Sigmoid colon (tissue), 4 donors: ENCODE data around the gene NEDD8.

Experiments
- EP300 ChIP-seq, 4 donors: sonication (generic); formaldehyde crosslinking; IDR thresholded peaks; one replicate each; pipeline ENCODE4 v1.6.1; 2017; ENCODE audit warnings: antibody characterized with exemption in 4 of 4
- POLR2AphosphoS5 ChIP-seq, 4 donors: sonication (generic); formaldehyde crosslinking; IDR thresholded peaks; one replicate each; pipeline ENCODE4 v1.6.1; 2017; ENCODE audit warnings: antibody characterized with exemption in 4 of 4
- TF ChIP-seq, protein P1 (sequence below), 4 experiments: fragments of 450-650 bp in 3 of 4; fragments of 200-600 bp in 1 of 4; IDR thresholded peaks; one replicate each; pipeline ENCODE4 v1.5.1; 2016 to 2019; ENCODE audit warnings: antibody characterized with exemption in 4 of 4, mild to moderate bottlenecking in 3 of 4, moderate library complexity in 2 of 4

DNA sequence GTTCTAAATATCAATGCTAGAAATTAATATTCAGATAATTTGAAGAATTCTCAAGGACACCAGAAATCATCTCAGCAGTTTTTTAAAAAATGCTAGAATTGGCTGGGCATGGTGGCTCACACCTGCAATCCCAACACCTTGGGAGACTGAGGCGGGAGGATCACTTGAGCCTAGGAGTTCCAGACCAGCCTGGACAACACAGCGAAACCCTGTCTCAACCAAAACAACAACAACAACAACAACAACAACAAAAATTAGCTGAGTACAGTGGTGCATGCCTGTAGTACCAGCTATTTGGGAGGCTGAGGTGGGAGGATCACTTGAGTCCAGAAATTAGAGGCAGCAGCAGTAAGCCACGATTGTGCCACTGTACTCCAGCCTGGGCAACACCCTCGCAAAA is 13.1 kb downstream of the NEDD8 start:
- TF ChIP-seq POLR2AphosphoS5 (IDR thresholded peaks at IDR 0.05) (no peak), EP300 (IDR thresholded peaks at IDR 0.05) (no peak)
- TF ChIP-seq, protein P1, sequence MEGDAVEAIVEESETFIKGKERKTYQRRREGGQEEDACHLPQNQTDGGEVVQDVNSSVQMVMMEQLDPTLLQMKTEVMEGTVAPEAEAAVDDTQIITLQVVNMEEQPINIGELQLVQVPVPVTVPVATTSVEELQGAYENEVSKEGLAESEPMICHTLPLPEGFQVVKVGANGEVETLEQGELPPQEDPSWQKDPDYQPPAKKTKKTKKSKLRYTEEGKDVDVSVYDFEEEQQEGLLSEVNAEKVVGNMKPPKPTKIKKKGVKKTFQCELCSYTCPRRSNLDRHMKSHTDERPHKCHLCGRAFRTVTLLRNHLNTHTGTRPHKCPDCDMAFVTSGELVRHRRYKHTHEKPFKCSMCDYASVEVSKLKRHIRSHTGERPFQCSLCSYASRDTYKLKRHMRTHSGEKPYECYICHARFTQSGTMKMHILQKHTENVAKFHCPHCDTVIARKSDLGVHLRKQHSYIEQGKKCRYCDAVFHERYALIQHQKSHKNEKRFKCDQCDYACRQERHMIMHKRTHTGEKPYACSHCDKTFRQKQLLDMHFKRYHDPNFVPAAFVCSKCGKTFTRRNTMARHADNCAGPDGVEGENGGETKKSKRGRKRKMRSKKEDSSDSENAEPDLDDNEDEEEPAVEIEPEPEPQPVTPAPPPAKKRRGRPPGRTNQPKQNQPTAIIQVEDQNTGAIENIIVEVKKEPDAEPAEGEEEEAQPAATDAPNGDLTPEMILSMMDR (IDR thresholded peaks at IDR 0.05): no peak
